ENCODE results near the gene H6PD.

The H6PD gene, protein sequence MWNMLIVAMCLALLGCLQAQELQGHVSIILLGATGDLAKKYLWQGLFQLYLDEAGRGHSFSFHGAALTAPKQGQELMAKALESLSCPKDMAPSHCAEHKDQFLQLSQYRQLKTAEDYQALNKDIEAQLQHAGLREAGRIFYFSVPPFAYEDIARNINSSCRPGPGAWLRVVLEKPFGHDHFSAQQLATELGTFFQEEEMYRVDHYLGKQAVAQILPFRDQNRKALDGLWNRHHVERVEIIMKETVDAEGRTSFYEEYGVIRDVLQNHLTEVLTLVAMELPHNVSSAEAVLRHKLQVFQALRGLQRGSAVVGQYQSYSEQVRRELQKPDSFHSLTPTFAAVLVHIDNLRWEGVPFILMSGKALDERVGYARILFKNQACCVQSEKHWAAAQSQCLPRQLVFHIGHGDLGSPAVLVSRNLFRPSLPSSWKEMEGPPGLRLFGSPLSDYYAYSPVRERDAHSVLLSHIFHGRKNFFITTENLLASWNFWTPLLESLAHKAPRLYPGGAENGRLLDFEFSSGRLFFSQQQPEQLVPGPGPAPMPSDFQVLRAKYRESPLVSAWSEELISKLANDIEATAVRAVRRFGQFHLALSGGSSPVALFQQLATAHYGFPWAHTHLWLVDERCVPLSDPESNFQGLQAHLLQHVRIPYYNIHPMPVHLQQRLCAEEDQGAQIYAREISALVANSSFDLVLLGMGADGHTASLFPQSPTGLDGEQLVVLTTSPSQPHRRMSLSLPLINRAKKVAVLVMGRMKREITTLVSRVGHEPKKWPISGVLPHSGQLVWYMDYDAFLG

DNA sequence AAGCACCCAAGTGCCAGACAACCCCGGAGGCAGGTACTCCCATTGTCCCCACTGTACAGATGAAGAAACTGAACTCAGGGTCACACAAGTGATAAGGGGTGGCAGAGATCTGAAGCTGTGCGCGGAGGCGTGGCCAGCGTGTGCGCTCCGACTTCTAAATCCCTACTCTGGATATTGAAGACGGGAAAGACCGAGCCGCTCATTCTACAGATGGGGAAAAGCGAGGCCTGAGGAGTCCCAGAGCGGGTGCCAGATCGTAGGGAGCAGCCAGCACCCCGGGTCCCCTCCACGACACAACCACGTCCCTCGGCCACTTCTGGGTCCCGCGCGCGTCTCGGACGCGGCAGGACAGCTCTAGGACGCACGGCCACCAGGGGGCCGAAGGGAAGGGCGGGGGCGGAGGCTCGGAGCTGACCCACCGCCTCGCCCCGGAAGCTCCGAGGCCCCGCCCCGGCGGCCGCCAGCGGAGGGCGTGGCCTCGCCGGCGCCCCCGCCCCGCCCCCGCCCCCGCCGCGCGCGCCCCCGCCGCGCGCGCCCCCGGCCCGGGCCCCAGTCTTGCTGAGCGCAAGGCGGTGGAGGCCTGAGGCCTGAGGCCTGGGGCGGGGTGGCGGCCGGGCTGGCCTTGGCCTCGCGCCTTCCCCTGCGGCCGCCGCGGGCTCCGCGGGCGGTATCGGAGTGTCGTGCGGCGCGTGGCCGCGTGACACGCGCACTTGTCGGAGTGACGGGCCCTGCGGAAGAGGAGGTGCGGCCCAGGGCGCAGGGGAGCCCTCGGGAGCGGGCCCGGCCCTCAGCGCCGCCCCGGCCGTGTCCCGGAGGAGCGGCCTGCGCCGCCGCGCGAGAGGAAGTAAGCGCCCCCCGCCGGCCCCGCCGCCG is at the start of gene H6PD:
Gene H6PD, plus strand, starts transcription at position 552 of the 873 bp plus-strand sequence. CDS start 10,161 bp downstream, outside the sequence.
- peak; percentile 21 to 82 for DNase-seq

DNA sequence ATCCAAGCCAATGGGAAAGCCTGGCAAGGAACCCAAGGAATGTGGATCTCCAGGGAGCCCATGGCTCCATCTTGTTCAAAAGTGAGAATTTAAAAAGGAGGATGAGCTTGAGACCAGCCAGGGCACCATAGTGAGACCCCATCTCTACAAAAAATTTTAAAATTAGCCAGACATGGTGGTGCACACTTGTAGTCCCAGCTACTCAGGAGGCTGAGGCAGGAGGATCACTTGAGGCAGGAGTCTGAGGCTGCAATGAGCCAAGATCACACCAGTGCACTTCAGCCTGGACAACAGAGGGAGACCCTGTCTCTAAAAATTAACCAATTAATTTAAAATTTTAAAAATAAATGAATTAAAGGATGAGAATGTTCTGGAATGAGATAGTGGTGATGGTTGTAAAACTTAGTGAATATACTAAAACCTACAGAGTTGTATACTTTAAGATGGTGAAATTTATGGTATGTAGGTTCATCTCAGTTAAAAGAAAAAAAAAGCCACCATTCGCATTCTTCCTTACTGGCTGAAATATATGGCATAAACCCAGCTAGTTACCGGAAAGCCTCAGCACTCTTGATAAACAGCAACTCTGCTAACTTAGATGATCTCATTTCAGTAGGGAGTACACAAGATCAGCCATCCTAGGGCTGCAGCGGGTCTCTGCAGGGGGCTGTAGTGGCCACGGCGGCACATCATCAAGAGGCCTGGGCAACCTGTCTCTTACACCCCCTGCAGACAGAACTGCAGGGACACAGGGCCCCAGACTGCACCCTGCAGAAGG is 48.3 kb upstream of the H6PD start:
- DNase-seq: no peak

DNA sequence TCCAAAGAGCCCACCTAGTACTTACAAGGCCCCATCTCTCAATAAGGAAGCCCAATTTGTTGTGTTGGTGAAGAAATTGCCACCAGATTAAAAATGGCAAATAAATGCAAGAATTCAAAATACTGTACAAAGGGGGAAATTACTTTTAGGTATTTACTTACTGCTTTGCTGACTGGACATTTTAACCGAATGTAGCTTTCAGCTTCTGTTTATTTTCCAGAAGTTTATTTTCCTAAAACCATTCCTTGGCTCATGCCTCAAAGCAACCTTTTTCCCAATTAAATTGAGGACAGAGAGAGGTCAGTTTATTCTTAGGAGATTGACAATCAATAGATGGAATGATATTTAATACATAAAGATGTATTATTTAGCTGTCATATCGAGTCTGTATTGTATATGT is 47.6 kb upstream of the H6PD start:
- no peak for DNase-seq

DNA sequence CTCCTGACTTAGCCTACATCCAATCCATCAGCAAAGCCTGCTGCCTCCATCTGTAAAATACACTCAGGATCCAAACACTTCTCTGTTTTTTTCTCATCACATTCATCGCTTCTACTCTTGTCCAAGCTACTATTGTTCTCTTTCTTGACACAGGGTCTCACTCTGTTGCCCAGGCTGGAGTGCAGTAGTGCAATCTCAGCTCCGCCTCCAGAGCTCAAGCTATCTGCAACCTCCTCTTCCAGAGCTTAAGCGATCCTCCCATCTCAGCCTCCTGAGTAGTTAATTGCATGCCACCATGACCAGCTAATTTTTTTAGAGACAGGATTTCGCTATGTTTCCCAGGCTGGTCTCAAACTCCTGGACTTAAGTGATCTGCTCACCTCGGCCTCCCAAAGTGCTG is 44.3 kb upstream of the H6PD start:
- no peak for DNase-seq

DNA sequence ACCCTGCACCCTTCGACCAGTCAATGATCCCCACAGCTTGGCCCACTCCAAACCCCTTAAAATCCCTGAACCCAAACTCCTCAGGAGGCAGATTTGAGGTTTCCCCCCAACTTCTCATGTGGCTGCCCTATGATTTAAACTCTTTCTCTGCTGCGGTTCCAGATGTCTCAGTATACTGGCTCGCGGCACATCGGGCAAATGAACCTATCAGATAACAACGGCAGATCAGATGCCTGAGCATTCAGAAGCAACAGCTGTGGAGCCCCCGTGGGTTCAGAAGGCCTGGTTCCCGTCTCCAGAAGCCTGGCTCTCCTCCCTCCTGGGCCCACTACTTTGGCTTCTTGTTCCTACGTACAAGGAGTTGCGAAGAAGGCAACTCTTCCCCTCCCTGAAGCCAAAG is 43.3 kb upstream of the H6PD start:
- no peak for DNase-seq

DNA sequence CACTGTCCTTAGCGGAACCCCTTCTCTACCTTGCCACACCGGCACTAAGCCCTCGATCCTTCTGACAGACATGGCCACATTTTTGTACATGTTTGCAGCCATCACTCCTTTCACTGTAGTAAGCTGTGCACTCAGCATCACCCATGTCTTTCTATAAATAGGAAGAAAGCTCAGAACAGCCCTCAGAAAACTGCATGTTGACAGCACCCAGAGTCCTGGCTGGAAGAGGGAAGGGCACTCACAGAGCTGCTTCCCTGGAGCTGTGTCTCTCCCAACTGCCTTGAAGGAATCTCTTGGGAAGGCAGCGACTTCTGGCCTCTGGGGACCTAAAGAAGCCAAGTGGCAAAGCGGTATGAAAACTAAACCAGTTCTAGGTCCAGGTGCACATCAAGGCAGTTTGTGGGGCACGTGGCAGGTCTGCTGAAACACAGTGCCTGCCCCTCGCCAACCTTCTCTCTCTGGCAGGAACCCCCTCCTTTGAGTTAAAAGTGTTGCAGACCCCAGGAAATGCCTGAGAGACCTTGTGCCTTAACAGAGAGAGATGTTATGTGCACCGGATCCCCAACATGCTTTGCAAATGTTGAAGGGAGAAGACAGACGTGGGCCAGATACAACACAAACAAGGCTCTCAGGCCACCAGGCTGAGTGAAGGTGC is 41.9 kb upstream of the H6PD start:
- DNase-seq: no peak

DNA sequence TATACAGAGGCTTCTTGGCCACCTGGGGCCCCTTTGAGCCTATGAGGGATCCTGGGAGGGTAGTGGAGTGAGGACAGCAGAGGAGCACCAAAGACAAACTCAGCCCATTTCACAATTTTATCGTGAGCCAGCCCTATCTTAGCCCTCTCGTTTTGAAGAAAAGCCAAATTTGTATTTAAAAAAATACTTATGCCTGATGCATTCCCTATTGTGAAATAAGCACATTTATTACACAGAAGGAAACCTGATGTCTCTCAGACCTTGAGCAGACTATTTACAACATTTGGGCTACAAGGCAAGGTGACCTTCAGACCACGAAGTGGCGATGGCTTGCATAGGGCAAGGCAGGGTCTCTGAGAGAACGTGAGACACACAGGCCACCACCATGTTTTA is 41.3 kb upstream of the H6PD start:
- no peak for DNase-seq

DNA sequence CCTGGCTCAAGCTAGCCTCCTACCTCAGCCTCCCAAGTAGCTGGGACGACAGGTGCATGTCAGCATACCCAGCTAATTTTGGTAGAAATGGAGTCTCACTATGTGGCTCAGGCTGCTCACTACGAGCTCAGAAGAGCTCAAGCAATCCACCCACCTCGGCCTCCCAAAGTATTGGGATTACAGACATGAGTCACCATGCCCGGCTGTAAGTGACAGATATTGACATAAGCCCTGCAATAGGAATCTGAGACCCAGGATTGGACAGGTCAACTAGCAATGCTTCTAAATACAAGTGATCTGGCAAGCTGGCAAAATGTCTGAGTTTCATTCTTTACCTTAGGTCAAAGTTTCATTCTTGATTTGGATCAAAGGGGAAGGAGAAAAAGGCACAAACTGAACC is 40.5 kb upstream of the H6PD start:
- DNase-seq: no peak

DNA sequence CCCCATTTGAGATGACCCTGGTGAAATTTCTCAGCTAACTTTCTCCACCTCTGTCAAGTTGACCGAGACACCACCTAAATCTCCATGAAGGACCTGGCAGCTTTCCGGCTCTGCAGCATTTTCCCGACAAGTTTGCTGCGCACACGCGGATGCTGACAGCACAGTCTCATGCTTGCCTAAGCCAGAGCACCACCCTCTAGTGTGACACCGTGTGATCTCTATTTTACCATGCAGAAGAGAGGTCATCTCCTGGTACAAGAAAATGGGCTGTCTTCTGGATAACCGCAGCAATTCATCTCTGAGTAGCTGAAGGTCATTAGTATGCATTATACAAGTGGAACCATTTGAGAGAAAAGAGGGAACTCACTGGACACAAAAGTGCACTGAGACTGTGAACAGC is 38.9 kb upstream of the H6PD start:
- DNase-seq: no peak

DNA sequence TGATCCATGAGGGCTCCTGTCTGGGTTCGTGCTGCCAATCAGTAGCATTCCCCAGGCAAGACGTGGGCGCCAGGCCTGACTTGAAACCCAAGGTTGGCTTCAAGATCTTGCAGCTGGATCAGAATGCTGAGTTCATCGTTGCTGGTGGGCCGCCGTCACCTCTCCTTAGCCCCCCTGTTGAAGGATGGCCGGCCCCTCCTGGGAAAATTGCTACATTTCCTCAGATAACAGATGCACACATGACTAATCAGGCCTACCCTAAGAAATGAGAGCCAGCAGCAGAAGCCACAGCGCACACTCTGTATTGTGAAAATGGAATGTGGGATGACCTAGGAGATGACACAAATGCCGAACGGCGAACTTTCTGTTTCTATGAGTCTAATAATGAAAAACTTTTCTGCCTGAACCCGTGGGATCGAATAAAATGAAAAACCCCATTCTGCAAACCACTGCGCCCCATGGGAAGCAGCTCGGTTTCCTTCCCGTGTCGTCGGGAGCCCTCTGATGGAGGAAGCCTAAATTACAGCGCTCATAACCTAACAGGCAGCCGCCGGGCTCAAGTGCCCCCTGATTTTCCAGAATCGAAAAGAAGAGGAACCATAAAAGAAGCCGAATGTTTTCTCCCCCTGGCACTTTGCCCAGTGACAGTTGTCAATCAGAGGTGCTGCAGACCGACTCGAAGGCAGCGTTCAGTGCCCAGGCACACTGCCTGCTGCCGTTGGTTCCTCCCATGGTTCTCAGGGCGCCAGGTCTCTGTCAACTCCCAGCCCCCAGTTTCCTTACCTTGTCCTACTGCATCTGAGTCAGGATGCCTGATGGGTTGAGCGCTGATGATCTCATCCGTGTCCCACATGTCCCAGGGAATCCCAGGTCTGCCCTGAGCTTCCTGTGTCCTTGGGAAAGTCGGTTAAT is 38.2 kb upstream of the H6PD start:
- peak in 1 of 2 experiments; percentile 71 for DNase-seq

DNA sequence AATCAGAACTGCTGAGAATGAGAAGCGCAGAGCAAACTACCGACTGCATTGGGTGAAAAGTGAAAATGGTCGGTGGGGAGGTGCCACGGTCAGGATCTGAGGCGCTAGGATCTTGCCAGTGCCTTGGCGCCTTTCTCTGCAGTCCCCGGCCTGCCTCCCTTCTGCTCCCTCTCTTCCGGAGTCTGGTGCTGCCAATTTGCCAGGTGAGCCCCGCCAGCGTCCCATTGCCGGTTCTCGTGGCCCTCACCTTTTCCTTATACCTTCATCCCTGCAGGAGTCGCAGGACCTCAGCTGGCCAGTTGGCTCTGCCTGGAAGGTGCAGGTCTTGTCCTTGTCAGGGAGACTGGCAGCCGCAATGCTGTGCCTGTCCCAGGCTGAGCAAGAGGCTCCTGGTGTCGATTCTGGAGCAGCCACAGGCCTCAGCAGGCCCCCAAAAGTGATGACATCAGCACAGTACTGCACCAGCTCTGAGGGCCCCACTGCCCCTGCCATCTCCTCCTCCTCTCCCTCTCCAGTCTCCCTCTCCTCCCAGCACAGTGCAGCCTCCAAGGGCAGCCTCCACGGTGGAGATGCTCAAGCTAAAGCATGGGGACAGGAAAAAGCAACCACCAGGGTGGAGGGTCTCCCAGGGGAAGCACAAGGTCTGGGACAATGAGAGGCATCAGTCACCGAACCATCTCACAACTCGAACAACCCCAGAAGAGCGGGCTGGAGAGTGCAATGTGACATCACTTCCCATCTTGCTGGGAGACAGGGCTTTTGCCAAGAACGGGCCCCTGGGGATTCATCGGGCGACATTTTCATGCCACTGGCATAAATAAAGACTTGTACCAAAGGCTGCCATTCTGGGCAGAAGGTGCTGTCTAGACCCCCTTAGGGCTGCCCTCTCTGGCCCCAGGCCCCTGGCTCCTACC is 37.1 kb upstream of the H6PD start:
- DNase-seq: no peak

DNA sequence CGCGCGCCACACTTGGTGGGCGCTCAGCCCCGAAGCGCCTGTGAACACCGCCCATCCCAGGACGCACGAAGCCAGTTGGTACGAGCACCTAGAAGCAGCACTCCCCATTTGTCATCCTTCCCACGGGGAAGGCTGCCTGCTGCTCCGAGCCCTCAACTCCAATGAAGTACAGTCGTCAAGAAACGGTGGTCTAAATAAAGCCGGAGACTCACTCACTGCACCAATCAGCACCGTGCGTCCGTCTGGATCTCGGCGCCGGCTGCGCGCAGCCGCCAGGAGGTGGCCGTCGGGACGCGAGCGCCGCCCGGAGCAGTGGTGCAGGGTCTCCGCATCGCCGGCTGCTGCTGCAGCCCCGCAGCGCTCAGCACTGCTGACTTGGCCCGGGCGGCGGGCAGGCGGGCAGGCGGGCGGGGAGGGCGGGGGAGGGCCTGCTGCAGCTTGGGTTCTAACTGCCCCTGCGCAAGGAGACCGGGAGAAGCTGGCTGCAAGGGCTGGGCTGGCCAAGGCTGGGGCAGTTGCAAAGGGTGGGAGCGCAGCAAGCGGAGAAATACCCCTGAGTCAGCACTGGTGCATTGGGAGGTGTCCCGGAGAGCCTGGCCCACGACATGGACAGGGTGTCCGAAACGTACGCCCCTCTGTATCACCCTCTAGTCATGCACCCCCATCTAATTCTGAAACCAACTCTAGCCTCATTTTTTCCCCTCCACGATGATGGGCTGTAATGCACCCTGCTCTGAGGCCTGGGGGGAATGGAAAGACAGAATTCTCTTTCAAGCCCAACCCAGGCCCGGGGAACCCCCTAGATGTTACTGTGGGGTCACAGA is 35.8 kb upstream of the H6PD start:
- no peak for DNase-seq

DNA sequence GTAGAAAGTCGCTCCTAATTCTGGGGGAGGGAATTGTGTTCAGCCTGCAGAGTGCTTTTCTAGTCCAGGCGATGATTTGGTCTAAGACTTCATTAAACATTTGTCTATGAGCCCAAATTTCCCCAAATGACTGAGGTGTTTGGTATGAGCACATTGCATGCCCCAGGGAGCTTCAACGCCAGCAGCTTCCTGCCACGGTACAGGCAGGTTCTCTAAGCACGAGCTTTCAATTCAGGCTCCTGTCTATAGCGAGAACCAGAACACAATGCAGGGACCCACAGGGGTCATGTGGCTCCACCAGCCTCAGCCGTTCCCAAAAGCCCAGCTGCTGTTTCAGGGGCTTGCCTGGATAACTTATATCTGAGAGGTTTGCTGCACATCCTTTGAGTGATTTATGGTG is 34.1 kb upstream of the H6PD start:
- no peak for DNase-seq

DNA sequence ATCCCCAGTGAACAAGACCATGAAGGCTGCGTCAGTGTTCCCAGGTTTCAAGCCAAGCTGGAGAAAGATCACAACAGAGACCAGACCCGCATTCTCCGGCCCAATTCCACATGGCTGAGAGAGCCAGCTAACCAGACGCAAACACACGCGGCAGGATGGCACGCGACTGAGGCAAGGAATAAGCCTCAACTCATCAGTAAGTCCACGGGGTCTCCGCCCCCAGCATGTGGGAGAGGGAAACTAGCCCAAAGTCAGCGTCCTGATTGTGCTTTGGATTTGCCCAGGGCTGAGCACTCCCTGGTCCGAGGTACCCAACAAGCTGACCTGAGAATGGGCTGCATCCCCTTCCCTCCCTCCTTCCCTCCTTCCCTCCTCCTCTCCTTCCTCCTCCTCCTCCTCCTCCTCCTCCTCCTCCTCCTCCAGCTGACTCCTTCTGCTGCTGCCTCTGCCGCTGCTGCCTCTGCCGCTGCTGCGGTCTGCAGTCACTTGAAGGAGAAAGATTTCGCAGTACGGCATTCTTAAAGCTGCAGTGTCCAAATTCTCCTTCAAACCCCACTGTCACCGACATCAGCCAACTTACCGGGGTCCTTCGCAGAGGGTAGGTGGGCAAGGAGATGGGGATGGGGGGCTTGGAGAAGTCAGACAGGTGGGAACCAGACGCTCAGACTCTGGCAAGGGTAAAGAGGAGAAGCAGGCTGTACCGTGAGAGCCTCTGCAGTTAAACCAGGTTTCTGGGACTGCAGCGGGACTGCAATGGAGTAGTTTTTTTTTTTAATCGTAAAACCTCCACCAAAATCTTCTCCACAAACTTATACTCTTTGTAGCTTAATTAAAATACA is 33.0 kb upstream of the H6PD start:
- no peak for DNase-seq

DNA sequence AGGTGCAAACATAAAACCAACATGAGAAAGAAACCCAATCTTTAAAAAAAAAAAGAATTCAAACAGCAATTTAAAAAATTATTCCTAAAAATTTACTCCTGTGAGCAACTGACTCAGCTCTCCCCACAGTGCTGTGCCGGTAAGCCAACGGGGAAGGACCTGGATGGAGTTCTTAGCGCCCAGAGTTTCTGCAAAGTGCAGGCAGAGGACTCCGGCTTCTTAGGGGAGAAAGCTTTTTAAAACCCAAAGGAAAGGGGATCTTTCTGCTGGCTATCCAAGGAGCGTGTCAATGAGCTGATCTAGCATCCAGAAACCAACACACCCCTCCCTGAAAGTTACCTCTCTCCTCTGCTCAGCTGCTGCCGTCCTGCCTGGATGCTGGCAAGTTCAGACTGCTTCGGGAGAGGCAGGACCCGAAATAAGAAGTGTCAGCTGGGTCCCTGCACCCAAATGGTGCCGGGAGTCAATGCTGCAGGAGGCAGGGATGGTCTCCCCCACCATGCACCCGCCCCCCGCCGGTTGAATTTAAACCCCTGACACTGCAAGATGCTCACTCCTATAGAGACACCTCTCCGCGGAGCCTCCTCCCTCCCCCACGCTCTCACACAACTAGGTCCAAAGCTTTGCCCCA is 32.2 kb upstream of the H6PD start:
- DNase-seq: no peak

DNA sequence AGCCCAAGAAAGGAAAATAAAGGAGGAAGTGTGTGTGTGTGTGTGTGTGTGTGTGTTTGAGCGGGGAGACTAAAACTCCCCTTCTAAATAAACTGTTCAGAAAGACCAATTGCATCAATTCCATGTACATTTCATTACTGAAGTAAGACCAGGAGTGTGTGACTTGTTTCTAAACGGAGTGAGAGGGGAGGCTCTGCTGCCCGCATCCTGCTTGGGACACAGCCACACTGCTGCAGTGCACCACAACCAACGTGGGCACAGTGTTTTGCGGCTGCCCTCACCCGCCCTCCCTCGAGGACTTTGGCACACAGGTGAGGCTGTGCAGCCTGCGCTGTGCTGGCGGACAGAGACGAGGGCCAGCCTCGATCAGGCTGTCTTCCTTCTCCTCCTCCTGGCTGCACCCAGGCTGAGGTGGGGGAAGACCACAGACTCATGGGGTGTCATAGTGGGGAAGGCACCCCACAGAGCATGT is 31.0 kb upstream of the H6PD start:
- DNase-seq: no peak

DNA sequence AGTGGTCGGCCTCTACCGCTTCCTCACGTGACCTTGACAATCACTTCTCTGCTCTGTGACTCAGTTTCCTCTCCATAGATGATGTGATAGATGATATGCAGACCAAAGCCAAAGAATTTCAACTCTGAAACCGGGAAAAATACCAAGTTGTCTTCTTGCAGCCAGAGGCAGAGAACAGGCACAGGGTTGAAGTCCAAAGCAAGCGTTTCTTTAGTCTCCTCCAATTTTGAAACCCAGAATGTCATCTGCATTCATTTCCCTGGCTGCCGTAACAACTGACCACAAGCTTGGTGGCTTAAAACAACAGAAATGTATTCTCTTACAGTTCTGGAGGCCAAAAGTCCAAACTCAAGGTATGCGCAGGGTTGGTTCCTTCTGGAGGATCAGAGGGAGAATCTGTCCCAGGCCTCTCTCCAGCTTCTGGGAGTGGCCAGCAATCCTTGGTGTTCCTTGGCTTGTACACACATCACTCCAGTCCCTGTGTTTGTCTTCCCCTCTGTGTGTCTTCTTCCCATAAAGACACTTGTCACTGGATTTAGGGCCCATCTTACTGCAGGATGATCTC is 30.3 kb upstream of the H6PD start:
- DNase-seq: no peak
